ENCODE data around the gene SNX25.

The SNX25 gene

DNA sequence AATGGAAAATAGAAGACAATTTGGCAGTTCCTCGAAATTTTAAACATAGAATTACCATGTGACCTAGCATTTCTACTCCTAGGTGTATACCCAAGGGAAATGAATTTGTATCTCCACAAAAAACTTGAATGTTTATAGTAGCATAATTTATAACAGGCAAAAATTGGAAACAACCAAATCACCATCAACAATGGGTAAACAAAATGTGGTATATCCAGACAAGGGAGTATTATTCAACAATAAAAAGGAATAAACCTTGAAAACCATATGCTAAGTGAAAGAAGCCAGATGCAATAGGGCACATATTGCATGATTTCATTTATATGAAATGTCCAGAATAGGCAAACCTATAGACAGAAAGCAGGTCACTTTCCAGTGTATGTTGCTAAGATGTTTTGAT lies 83.8 kb downstream of the SNX25 start:
- Histone ChIP-seq H3F3A (ENCODE audit: insufficient read depth, low read length) (no peaks in the 10 kb centered on the region), H3K27me3 (ENCODE audit: insufficient read depth, low read length) (no peaks in the 10 kb centered on the region), H3K36me3 (ENCODE audit: insufficient read depth, low read length) (peaks cover 87% of the 10 kb centered on the region), H2AFZ (ENCODE audit: low read length) (no peak overlapping the region), H3K4me1 (ENCODE audit: insufficient read depth, low read length, severe bottlenecking) (no peaks in the 10 kb centered on the region), H3K9ac (ENCODE audit: low read length) (no peak overlapping the region), H3K9me3 (ENCODE audit: low read length) (no peaks in the 10 kb centered on the region), H3K27ac (ENCODE audit: low read depth, low read length, poor library complexity, severe bottlenecking) (no peak overlapping the region), H3K79me2 (ENCODE audit: insufficient read depth, low read length) (no peaks in the 10 kb centered on the region), H3K4me2 (ENCODE audit: low read length) (no peak overlapping the region), H4K20me1 (ENCODE audit: insufficient read depth, low read length) (no peaks in the 10 kb centered on the region), H3K4me3 (ENCODE audit: low read depth, low read length, poor library complexity, severe bottlenecking) (no peak overlapping the region), H3K9me2 (ENCODE audit: low read depth, low read length) (no peaks in the 10 kb centered on the region)
- no peak for TF ChIP-seq EZH2 (IDR thresholded peaks at IDR 0.05; ENCODE audit: borderline replicate concordance, low read length)
- TF ChIP-seq CTCF (IDR thresholded peaks at IDR 0.05; ENCODE audit: low read length): no peak

GRCh38 chr4:185296665-185297460 lies 87.5 kb downstream of the SNX25 start:
- H2AFZ ChIP-seq (ENCODE audit: low read length): no peak overlapping the region

GRCh38 chr4:185298728-185299430 lies 89.5 kb downstream of the SNX25 start:
- H2AFZ ChIP-seq (ENCODE audit: low read length): no peak overlapping the region
- no peak overlapping the region for H3K9ac ChIP-seq (ENCODE audit: low read length)
- H3F3A ChIP-seq (ENCODE audit: insufficient read depth, low read length): no peaks in the 10 kb centered on the region
- no peaks in the 10 kb centered on the region for H3K79me2 ChIP-seq (ENCODE audit: insufficient read depth, low read length)
- peaks cover 5% of the 10 kb centered on the region for H3K4me1 ChIP-seq (ENCODE audit: insufficient read depth, low read length, severe bottlenecking)
- H4K20me1 ChIP-seq (ENCODE audit: insufficient read depth, low read length): no peaks in the 10 kb centered on the region
- no peak overlapping the region for H3K27ac ChIP-seq (ENCODE audit: low read depth, low read length, poor library complexity, severe bottlenecking)
- TF ChIP-seq EZH2 (IDR thresholded peaks at IDR 0.05; ENCODE audit: borderline replicate concordance, low read length) (no peak), CTCF (IDR thresholded peaks at IDR 0.05; ENCODE audit: low read length) (no peak)
- H3K9me2 ChIP-seq (ENCODE audit: low read depth, low read length): no peaks in the 10 kb centered on the region
- no peak overlapping the region for H3K4me3 ChIP-seq (ENCODE audit: low read depth, low read length, poor library complexity, severe bottlenecking)
- H3K27me3 ChIP-seq (ENCODE audit: insufficient read depth, low read length): no peaks in the 10 kb centered on the region
- H3K9me3 ChIP-seq (ENCODE audit: low read length): no peaks in the 10 kb centered on the region
- no peak overlapping the region for H3K4me2 ChIP-seq (ENCODE audit: low read length)
- H3K36me3 ChIP-seq (ENCODE audit: insufficient read depth, low read length): peaks cover 42% of the 10 kb centered on the region

More at GRCh38 chr4:185296665-185297460, 87.5 kb downstream of the SNX25 start:
- Histone ChIP-seq H3K79me2 (ENCODE audit: insufficient read depth, low read length) (no peaks in the 10 kb centered on the region), H3K9me2 (ENCODE audit: low read depth, low read length) (no peaks in the 10 kb centered on the region), H4K20me1 (ENCODE audit: insufficient read depth, low read length) (no peaks in the 10 kb centered on the region), H3K9ac (ENCODE audit: low read length) (no peak overlapping the region), H3K4me2 (ENCODE audit: low read length) (no peak overlapping the region), H3K4me1 (ENCODE audit: insufficient read depth, low read length, severe bottlenecking) (no peaks in the 10 kb centered on the region), H3K4me3 (ENCODE audit: low read depth, low read length, poor library complexity, severe bottlenecking) (no peak overlapping the region), H3K27ac (ENCODE audit: low read depth, low read length, poor library complexity, severe bottlenecking) (no peak overlapping the region), H3K9me3 (ENCODE audit: low read length) (no peaks in the 10 kb centered on the region), H3K27me3 (ENCODE audit: insufficient read depth, low read length) (no peaks in the 10 kb centered on the region), H3F3A (ENCODE audit: insufficient read depth, low read length) (no peaks in the 10 kb centered on the region), H3K36me3 (ENCODE audit: insufficient read depth, low read length) (peaks cover 58% of the 10 kb centered on the region)
- no peak for TF ChIP-seq CTCF (IDR thresholded peaks at IDR 0.05; ENCODE audit: low read length)
- no peak for TF ChIP-seq EZH2 (IDR thresholded peaks at IDR 0.05; ENCODE audit: borderline replicate concordance, low read length)
